ENCODE measurements around the gene DLG3. TPM values are rescaled to one million over a fixed set of nuclear protein-coding genes. Genes with fewer than 3 reads are reported as not detected.

Gene DLG3
- total and polyA plus RNA-seq, 10 of the 15 experiments (the other 5 are each of a cell fraction or from before 2014, with no cell fraction given): 1.3 to 32.2 (median 3.9) TPM

- in situ Hi-C loops (cut with MboI) (no loop called here), intact Hi-C loops (cut with micrococcal nuclease; ENCODE audit: unreplicated experiment) (loop anchor here (10.0 kb wide), 1 partner anchor 61 kb away; the partner anchor contains the start of gene DLG3)
- Histone ChIP-seq H3K4me2 (ENCODE audit: control insufficient read depth, insufficient read depth) (no peak overlapping the region), H3K4me1 (ENCODE audit: control insufficient read depth, insufficient read depth, low read length) (0 out of 2 replicates have a peak, but pooled peaks cover 3% of the 10 kb centered on the region), H3K27me3 (replicated peaks in 1 of 2; ENCODE audit: control insufficient read depth in 2 of 2, insufficient read depth in 2 of 2, low read length in 1 of 2) (no peaks in the 10 kb centered on the region), H3K9me3 (replicated peaks; ENCODE audit: control insufficient read depth, insufficient read depth, low read length) (no peaks in the 10 kb centered on the region), H3K4me3 (no peak overlapping the region), H2AFZ (ENCODE audit: control insufficient read depth, low read depth, low read length) (no peak overlapping the region), H4K20me1 (ENCODE audit: control insufficient read depth, insufficient read depth) (no peaks in the 10 kb centered on the region), H3K9ac (ENCODE audit: control insufficient read depth, insufficient read depth, low read length) (no peak overlapping the region), H3K36me3 (ENCODE audit: control insufficient read depth in 2 of 2, insufficient read depth in 2 of 2, low read length in 1 of 2) (no peaks in the 10 kb centered on the region), H3K27ac (ENCODE audit: control insufficient read depth, insufficient read depth) (no peak overlapping the region), H3K79me2 (ENCODE audit: control insufficient read depth, insufficient read depth, low read length) (no peaks in the 10 kb centered on the region)
- 29% methylated on average over 4 of the region's 4 CpGs for WGBS (ENCODE audit: insufficient coverage, insufficient replicate concordance, low lambda C conversion rate, missing lambda C conversion rate)
- ChIA-PET POLR2A (no interaction called here), SMC1A (ENCODE audit: uncharacterized antibody, unreplicated experiment) (no interaction called here), RAD21 (ENCODE audit: unreplicated experiment) (no interaction called here), CTCF (interaction anchor here (0.6 to 1.0 kb wide), 2 partner anchors 9 to 70 kb away, joined by 3 read pairs; no protein-coding TSS in a partner anchor)
- no TSS peak for BruUV-seq (replicated peaks)
- DNase-seq (ENCODE audit: low read depth, low spot score): no peak
- TF ChIP-seq EP300 (IDR thresholded peaks at IDR 0.05; ENCODE audit: borderline replicate concordance in 1 of 2, control insufficient read depth in 1 of 2, low read depth in 2 of 2, low read length in 2 of 2) (no peak), JUND (IDR thresholded peaks at IDR 0.05; ENCODE audit: low read depth, low read length) (no peak), RELA (IDR thresholded peaks at IDR 0.05; ENCODE audit: borderline replicate concordance, partially characterized antibody) (no peak), PAX5 (IDR thresholded peaks at IDR 0.05; ENCODE audit: borderline replicate concordance, low read depth, low read length) (no peak), REST (IDR thresholded peaks at IDR 0.05; ENCODE audit: low read depth, low read length) (no peak), GATAD2B (conservative IDR thresholded peaks at IDR 0.05; ENCODE audit: low read depth) (no peak), RFX5 (IDR thresholded peaks at IDR 0.05; ENCODE audit: low read depth, low read length) (no peak), ZNF384 (IDR thresholded peaks at IDR 0.05; ENCODE audit: borderline replicate concordance, low read depth, low read length) (no peak), RAD21 (IDR thresholded peaks at IDR 0.05; ENCODE audit: insufficient read depth, low read depth, low read length) (no peak), RCOR1 (conservative IDR thresholded peaks at IDR 0.05; ENCODE audit: low read depth, low read length) (no peak), ATF3 (IDR thresholded peaks at IDR 0.05; ENCODE audit: borderline replicate concordance, extremely low read depth, low read depth, low read length) (no peak), FOXK2 (IDR thresholded peaks at IDR 0.05) (no peak)
- TF ChIP-seq, protein P1, sequence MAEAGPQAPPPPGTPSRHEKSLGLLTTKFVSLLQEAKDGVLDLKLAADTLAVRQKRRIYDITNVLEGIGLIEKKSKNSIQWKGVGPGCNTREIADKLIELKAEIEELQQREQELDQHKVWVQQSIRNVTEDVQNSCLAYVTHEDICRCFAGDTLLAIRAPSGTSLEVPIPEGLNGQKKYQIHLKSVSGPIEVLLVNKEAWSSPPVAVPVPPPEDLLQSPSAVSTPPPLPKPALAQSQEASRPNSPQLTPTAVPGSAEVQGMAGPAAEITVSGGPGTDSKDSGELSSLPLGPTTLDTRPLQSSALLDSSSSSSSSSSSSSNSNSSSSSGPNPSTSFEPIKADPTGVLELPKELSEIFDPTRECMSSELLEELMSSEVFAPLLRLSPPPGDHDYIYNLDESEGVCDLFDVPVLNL (IDR thresholded peaks at IDR 0.05; ENCODE audit: low read depth, low read length): no peak
- TF ChIP-seq, protein P2, sequence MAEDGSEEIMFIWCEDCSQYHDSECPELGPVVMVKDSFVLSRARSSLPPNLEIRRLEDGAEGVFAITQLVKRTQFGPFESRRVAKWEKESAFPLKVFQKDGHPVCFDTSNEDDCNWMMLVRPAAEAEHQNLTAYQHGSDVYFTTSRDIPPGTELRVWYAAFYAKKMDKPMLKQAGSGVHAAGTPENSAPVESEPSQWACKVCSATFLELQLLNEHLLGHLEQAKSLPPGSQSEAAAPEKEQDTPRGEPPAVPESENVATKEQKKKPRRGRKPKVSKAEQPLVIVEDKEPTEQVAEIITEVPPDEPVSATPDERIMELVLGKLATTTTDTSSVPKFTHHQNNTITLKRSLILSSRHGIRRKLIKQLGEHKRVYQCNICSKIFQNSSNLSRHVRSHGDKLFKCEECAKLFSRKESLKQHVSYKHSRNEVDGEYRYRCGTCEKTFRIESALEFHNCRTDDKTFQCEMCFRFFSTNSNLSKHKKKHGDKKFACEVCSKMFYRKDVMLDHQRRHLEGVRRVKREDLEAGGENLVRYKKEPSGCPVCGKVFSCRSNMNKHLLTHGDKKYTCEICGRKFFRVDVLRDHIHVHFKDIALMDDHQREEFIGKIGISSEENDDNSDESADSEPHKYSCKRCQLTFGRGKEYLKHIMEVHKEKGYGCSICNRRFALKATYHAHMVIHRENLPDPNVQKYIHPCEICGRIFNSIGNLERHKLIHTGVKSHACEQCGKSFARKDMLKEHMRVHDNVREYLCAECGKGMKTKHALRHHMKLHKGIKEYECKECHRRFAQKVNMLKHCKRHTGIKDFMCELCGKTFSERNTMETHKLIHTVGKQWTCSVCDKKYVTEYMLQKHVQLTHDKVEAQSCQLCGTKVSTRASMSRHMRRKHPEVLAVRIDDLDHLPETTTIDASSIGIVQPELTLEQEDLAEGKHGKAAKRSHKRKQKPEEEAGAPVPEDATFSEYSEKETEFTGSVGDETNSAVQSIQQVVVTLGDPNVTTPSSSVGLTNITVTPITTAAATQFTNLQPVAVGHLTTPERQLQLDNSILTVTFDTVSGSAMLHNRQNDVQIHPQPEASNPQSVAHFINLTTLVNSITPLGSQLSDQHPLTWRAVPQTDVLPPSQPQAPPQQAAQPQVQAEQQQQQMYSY (CRISPR knock-in tag; IDR thresholded peaks at IDR 0.05): no peak
- no peak for ATAC-seq
- FAIRE-seq: no peak
Measured at GRCh38 chrX:70505451-70505841, 60.8 kb downstream of the DLG3 start.
